GM21423 (cell line): ENCODE results near the gene MRPL45.

Source experiments
- ATAC-seq: cut with Tn5 transposase; IDR thresholded peaks from one replicate; pipeline ENCODE4 v1.9.1; 2021; ENCODE audit warnings: mild to moderate bottlenecking, moderate library complexity; ENCODE audit not compliant: unreplicated experiment

MRPL45 gene

DNA sequence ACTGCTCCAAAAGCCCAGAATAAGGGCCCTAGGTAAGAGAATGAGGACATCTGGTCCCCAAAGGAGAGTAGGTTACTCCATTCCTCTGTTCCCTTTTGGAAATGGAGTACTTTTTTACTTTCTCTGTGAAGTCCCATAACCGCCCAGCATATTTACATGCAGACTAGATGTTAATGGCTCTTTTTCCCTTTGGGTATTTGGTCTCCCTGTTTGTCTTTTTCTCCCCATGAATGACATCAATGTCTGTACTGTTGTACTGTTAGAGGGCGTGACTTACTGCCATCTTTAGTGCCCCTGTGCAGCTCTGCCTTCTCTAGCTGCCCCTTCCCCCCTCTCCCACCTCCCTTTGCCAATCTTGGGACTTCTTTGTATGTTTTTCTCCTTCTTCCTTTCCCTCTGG, 27.8 kb downstream of the MRPL45 start:
- ATAC-seq: no peak

DNA sequence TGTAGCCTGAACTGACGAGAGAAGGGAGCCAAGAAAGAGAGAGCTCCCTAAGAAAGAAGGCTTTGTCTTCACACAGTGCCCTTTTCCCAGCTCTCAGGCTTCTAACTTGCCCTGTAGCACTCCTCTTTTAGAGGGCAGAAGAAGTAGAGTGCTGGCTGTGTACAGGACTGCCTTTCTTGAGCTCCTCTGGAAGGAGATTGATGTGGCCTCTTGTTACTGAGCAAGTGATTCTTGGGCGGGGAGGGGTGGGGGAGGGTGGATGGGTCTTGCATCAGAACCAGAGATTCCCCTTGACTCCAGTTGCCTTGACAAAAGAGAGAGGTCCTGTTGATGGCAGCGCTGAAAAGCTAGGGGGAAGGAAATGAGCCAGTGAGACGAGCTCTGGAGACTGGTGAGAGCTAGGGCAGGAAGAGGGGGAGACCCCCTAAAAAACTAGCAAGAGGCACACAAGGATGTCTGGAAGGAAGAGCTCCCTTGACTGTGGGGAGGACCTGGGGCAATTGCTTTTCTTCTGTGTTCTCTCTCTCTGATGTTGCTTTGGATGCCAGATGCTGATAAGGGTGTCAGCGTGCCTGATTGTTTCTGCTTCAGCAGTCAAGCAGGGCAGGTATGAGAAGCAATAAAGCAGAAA, 28.4 kb downstream of the MRPL45 start:
- ATAC-seq: no peak

DNA sequence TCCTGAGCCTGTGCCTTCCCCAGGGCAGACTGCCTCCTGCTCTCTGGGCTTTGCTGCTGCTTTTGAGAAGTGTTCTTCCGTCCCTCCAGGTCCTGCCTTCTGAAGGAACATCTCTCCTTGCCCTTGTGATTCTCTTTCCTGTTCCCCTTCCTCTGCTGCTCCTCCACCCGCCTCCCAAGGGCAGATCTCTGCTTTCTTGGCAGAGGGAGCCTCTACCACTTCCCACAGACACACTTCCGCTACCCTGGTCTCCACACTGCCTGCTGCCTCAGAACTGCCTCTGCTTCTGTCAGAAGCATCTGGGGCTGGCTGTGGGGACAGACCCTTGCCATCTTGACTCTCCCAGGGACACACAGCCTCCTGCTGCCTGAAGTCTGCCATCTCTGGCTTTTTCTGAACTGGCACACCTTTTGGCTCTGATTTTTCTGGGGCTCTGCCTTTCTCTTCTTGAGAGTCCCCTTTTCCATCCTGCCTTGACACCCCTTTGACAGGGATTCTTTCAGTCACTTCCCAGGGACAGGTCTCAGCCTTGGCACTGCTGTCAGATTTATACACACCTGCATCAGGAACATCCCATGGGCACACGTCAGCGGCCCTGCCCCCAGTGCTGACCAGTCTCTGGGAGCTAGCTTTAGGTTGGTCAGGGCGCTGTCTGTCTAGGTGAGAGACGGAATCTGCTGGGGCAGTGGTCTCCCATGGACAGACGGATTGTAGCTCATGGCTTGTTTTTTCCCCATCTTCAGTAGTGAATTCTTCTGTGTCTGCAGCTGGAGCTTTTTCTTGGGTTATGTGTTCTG, 30.2 kb downstream of the MRPL45 start:
- ATAC-seq: no peak

GRCh38 chr17:38327936-38328335, 31.0 kb downstream of the MRPL45 start:
- ATAC-seq: no peak

GRCh38 chr17:38328620-38329019, 31.7 kb downstream of the MRPL45 start:
- ATAC-seq: no peak

GRCh38 chr17:38329284-38329683, 32.3 kb downstream of the MRPL45 start:
- ATAC-seq: no peak

GRCh38 chr17:38329808-38330730, 33.1 kb downstream of the MRPL45 start:
- no peak for ATAC-seq

DNA sequence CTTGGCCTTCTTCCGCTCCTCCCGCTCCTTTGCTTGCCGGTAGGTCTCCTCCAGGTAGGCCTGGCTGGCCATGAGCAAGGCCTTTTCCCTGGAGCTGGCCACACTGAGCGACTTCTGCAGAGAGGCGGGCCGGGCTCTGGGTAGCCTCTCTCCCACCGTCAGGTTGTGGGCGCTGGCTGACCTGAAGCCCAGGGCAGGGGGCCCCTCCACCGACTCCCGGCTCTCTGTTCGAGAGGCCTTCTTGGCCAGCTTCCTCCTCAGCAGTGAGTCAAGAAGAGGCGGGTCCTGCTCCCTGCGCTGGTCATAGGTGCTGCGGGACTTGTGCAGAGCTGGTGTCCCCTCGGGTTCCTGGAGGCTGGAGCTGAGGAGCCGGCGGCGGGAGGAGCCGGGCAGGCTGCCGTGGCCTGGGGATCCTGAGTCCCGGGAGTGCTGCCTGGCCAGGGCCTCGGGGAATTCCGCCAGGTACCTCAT, 34.0 kb downstream of the MRPL45 start:
- ATAC-seq: no peak

DNA sequence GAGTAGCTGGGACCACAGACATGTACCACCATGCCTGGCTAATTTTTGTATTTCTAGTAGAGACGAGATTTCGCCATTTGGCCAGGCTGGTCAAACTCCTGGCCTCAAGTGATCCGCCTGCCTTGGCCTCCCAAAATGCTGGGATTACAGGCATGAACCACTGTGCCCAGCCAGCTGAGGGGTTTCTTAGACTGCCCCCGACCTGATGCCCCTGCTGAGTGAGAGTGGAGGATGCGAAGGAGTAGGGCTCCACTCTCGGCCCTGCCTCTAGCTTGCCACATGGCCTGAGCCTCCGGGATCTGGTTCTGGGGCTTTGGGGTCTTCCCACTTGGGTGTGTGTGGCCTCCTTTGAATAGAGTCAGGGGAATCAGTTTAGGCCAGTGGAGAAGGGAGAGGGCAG, 35.8 kb downstream of the MRPL45 start:
- no peak for ATAC-seq

GRCh38 chr17:38333635-38334295, 36.8 kb downstream of the MRPL45 start:
- no peak for ATAC-seq

- no peak for ATAC-seq
Measured at GRCh38 chr17:38334480-38335364, 37.8 kb downstream of the MRPL45 start.

- ATAC-seq: no peak
Measured at GRCh38 chr17:38336838-38337237, 39.9 kb downstream of the MRPL45 start.

DNA sequence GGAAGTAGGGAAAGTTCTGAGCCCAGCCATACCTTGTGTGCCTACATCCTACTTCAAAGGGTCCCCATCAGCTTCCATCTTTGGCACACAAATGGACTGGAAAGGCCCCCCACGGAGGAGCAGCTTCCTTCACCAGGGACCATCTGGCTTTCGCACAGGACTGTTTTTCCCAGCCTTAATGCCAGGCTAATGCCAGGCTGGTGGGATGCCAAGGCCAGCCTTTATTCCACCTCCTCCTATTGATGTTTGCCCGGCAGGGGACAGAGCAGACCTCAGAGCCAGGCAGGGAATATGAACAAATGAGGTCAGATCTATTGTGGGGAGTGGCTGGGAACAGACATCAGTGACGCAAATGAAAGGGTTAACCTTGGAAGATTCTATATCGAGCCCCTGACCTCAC, 41.1 kb downstream of the MRPL45 start:
- no peak for ATAC-seq

DNA sequence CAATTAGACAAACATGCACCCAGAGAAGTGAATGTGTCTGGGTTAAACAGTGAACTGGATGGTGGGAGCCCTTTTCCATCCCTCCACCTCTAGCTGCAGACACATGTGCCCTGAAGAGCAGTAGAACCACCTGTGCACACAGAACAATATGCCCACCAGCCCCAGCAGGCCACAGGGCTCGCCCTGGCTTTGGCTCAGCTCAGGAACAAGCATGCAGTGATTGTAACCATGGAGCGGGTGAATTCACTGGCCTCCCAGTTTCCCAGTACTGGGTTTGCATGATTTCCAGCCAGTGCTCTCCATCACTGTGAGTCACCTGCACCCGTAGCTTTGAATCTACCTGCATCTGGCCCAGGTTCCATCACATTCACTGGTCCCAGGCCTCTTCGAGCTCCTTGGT, 41.6 kb downstream of the MRPL45 start:
- ATAC-seq: no peak

DNA sequence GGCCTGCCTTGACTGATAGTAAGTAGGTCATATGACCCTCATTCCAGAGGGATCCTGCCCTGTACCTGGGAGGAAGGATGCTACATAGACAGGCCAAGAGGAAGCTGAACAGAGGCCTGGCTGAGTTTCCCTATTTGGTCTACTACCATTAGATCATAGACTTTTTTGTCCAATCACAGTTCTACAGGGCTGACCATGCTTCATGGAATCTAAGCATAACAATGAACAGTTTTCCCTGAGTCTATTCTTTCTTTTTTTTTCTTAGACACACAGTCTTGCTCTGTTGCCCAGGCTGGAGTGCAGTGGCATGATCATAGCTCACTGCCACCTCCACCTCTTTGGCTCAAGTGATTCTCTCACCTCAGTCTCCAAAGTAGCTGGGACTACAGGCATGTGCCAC, 42.9 kb downstream of the MRPL45 start:
- ATAC-seq: no peak

DNA sequence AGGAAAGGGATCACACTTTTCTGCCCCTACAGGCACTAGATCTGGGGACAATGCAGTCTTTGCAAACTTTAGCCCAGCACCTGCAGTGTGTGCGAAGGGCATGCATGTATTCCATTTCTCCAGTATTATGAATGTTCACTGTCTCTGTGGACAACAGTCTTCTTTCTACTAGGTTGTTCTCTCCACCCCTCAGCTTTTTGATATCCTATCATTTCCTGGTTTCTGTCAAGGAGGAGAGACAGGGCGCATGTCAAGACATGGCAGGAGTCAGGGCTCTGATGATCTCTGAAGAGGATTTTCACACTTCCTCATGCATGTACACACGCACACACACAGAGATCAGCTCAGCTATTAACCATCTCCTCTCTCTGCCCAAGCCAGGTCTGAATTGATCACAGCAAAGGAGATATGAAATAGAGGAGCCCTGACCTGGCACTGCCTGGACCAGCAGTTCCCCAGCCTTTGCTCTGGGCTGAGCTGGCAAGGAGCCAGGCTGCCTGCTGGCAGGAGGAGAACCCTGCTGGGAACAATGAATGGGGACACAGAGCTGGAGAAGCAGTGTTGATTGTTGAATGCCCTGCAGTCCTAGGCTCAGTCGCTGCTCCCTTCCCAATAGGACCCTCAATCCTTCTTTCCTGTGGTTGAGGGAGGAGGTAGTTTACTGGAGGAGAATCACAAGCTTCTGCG, 44.2 kb downstream of the MRPL45 start:
- ATAC-seq: no peak

DNA sequence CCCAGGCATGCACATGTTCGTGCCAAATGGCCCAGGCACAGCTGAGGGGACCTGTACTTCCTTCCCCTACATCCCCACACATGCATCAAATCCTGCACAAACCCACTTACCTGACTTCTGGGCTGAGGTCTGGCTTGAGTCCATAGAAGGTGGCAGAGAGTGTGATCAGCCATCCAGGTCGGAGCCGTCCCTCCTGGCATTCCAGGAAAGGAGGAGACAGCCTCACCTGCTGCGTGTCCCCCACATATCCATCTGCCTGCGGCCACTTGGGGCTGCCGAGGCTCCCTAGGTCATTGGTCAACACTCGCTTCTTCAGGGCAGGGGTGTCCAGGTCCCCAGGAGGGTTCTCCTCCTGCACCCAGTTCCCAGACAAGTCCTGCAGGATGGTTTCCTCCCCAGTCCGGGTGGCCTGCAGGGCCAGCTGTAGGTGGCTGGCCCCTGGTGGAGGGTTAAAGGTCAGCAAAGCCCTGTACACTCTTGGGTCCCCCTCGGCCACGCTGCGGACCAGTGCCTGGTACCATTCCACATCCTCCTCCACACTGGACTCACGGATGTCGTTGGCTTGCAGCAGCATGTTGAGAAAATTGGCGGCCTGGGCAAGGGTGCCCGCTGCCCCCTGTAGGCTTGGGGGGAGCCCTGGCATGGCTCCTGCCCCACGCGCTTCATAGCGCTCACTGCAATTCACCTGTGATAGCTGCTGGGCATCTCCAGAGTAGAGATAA, 46.1 kb downstream of the MRPL45 start:
- no peak for ATAC-seq

GRCh38 chr17:38343608-38344419, 46.8 kb downstream of the MRPL45 start, which contains the start of gene GPR179:
GPR179 (minus strand) TSS chr17:38343956; CDS start chr17:38343789, 167 bp downstream.
- ATAC-seq: no peak
